OCI-LY1 (cell line): ENCODE measurements around the gene TGFBR2.

Source experiments
- H2AFZ ChIP-seq: fragments of 200-600 bp; sonication (generic), shearing (Covaris generic); 2 replicates; pipeline ENCODE4 v1.6.0; 2014; ENCODE audit warnings: antibody characterized with exemption, mild to moderate bottlenecking, low read length
- H3F3A ChIP-seq: fragments of 200-600 bp; sonication (generic), shearing (Covaris generic); 2 replicates; pipeline ENCODE4 v1.6.0; 2014; ENCODE audit warnings: mild to moderate bottlenecking, antibody characterized with exemption, low read length, moderate library complexity; ENCODE audit not compliant: insufficient read depth
- H3K27ac ChIP-seq: fragments of 200-600 bp; sonication (generic); 2 replicates; pipeline ENCODE4 v1.5.1; 2014; ENCODE audit warnings: low read length, mixed run types, mild to moderate bottlenecking, low read depth; ENCODE audit not compliant: poor library complexity, severe bottlenecking
- H3K27me3 ChIP-seq: fragments of 200-600 bp; sonication (generic); 2 replicates; pipeline ENCODE4 v1.6.0; 2014; ENCODE audit warnings: antibody characterized with exemption, mild to moderate bottlenecking, low read length, moderate library complexity; ENCODE audit not compliant: insufficient read depth
- H3K36me3 ChIP-seq: fragments of 200-600 bp; sonication (generic); 2 replicates; pipeline ENCODE4 v1.6.1; 2014; ENCODE audit warnings: mild to moderate bottlenecking, antibody characterized with exemption, low read length, moderate library complexity, mixed read lengths; ENCODE audit not compliant: insufficient read depth
- H3K4me1 ChIP-seq: fragments of 200-600 bp; sonication (generic); 2 replicates; pipeline ENCODE4 v1.5.1; 2014; ENCODE audit warnings: mild to moderate bottlenecking, low read length, moderate library complexity; ENCODE audit not compliant: insufficient read depth, severe bottlenecking
- H3K4me2 ChIP-seq: fragments of 200-600 bp; sonication (generic), shearing (Covaris generic); 2 replicates; pipeline ENCODE4 v1.6.1; 2014; ENCODE audit warnings: low read length
- H3K4me3 ChIP-seq: fragments of 200-600 bp; sonication (generic); 2 replicates; pipeline ENCODE4 v1.5.1; 2014; ENCODE audit warnings: low read length, low read depth, mild to moderate bottlenecking, mixed read lengths; ENCODE audit not compliant: poor library complexity, severe bottlenecking
- H3K79me2 ChIP-seq: fragments of 200-600 bp; shearing (Covaris generic); 2 replicates; pipeline ENCODE4 v1.6.1; 2016; ENCODE audit warnings: mixed run types, low read length, mixed read lengths; ENCODE audit not compliant: insufficient read depth
- H3K9ac ChIP-seq: fragments of 200-600 bp; sonication (generic), shearing (Covaris generic); 2 replicates; pipeline ENCODE4 v1.6.1; 2014; ENCODE audit warnings: mild to moderate bottlenecking, low read length, mixed read lengths
- H3K9me2 ChIP-seq: fragments of 200-600 bp; sonication (generic), shearing (Covaris generic); 2 replicates; pipeline ENCODE4 v1.6.1; 2014; ENCODE audit warnings: low read depth, mild to moderate bottlenecking, low read length, mixed read lengths
- H3K9me3 ChIP-seq: fragments of 200-600 bp; shearing (Covaris generic); 2 replicates; pipeline ENCODE4 v1.6.1; 2014; ENCODE audit warnings: low read length, mixed read lengths
- H4K20me1 ChIP-seq: fragments of 200-600 bp; sonication (generic), shearing (Covaris generic); 2 replicates; pipeline ENCODE4 v1.6.0; 2016; ENCODE audit warnings: mild to moderate bottlenecking, low read length; ENCODE audit not compliant: insufficient read depth
- CTCF ChIP-seq: fragments of 200-600 bp; sonication (generic), shearing (Covaris generic); IDR thresholded peaks from 2 replicates; pipeline ENCODE4 v1.5.1; 2017; ENCODE audit warnings: mild to moderate bottlenecking, antibody characterized with exemption, low read length, moderate library complexity, mixed read lengths
- EZH2 ChIP-seq: fragments of 200-600 bp; sonication (generic), shearing (Covaris generic); IDR thresholded peaks from 2 replicates; pipeline ENCODE4 v1.8.0; 2017; ENCODE audit warnings: borderline replicate concordance, mixed run types, mild to moderate bottlenecking, antibody characterized with exemption, low read length, moderate library complexity, mixed read lengths

Gene TGFBR2

GRCh38 chr3:30691249-30691880, 85.0 kb downstream of the TGFBR2 start:
- no peak overlapping the region for H2AFZ ChIP-seq
- H3K36me3 ChIP-seq = peaks cover 89% of the 10 kb centered on the region
- no peaks in the 10 kb centered on the region for H3K9me2 ChIP-seq
- TF ChIP-seq EZH2 (no peak), CTCF (no peak)
- no peaks in the 10 kb centered on the region for H3F3A ChIP-seq
- H3K27ac ChIP-seq = no peak overlapping the region
- H3K79me2 ChIP-seq = no peaks in the 10 kb centered on the region
- H3K9me3 ChIP-seq = no peaks in the 10 kb centered on the region
- H3K4me1 ChIP-seq = no peaks in the 10 kb centered on the region
- no peaks in the 10 kb centered on the region for H4K20me1 ChIP-seq
- no peak overlapping the region for H3K4me3 ChIP-seq
- no peak overlapping the region for H3K9ac ChIP-seq
- H3K27me3 ChIP-seq = no peaks in the 10 kb centered on the region
- H3K4me2 ChIP-seq = no peak overlapping the region

- Histone ChIP-seq H3K27ac (no peak overlapping the region), H3F3A (no peaks in the 10 kb centered on the region), H3K4me3 (no peak overlapping the region), H2AFZ (no peak overlapping the region), H4K20me1 (no peaks in the 10 kb centered on the region), H3K4me1 (no peaks in the 10 kb centered on the region), H3K79me2 (no peaks in the 10 kb centered on the region), H3K4me2 (no peak overlapping the region), H3K36me3 (peaks cover 89% of the 10 kb centered on the region), H3K9me3 (no peaks in the 10 kb centered on the region), H3K27me3 (no peaks in the 10 kb centered on the region), H3K9me2 (no peaks in the 10 kb centered on the region), H3K9ac (no peak overlapping the region)
- no peak for TF ChIP-seq EZH2
- TF ChIP-seq CTCF = no peak
Observed at GRCh38 chr3:30691944-30692343, 85.5 kb downstream of the TGFBR2 start.

- Histone ChIP-seq H3K4me2 (no peak overlapping the region), H3K9me2 (no peaks in the 10 kb centered on the region), H4K20me1 (no peaks in the 10 kb centered on the region), H3K9ac (no peak overlapping the region), H3K4me3 (no peak overlapping the region), H3K27ac (peak overlapping the region; percentile 10), H3K4me1 (no peaks in the 10 kb centered on the region), H2AFZ (no peak overlapping the region), H3K79me2 (no peaks in the 10 kb centered on the region), H3K9me3 (no peaks in the 10 kb centered on the region), H3K36me3 (peaks cover 84% of the 10 kb centered on the region), H3F3A (no peaks in the 10 kb centered on the region), H3K27me3 (no peaks in the 10 kb centered on the region)
- TF ChIP-seq EZH2 = no peak
Observed at GRCh38 chr3:30692498-30693130, 86.2 kb downstream of the TGFBR2 start.
